H1 (cell line): ENCODE data around the gene POLDIP3. TPM values are rescaled to one million over a fixed set of nuclear protein-coding genes. Genes with fewer than 3 reads are reported as not detected.
"Not testable (repeated sequence)": the region's sequence is repeated elsewhere in the genome, so short reads cannot be mapped to it uniquely, and the experiment has no call there.

Source experiments
- CTCF ChIA-PET: fragments of 300-600 bp; sonication (Branson Sonifier 250); formaldehyde crosslinking; loops from one replicate; lab custom pipeline; 2021; ENCODE audit not compliant: partially characterized antibody; lab: Charles Lee
- POLR2A ChIA-PET: fragments of 300-600 bp; sonication (Branson Sonifier 250); formaldehyde crosslinking; loops from one replicate; lab custom pipeline; 2021; ENCODE audit warnings: inconsistent platforms; ENCODE audit not compliant: partially characterized antibody; lab: Charles Lee
- DNase-seq, 2 experiments: peaks; one replicate each; pipeline versions ENCODE4 v3.0.0 to v3.0.0-alpha.2; 2010 to 2022; ENCODE audit warnings: low spot score in 2 of 2, low read depth in 1 of 2, mixed read lengths in 1 of 2
- FAIRE-seq: peaks from 2 replicates; lab custom pipeline; 2011; peaks lifted over from hg19 to GRCh38; lab: Jason Lieb, UNC
- H2AFZ ChIP-seq: 2 replicates; pipeline ENCODE4 v1.8.1; 2012; ENCODE audit warnings: low read length, inconsistent platforms
- H2AK5ac ChIP-seq: 2 replicates; pipeline ENCODE4 v1.6.1; 2013; ENCODE audit warnings: low read depth, low read length
- H2BK120ac ChIP-seq: replicated peaks from 2 replicates; pipeline ENCODE3; 2013; ENCODE audit warnings: low read depth, low read length, inconsistent platforms
- H2BK12ac ChIP-seq: 2 replicates; pipeline ENCODE4 v1.6.1; 2013; ENCODE audit warnings: low read depth, low read length
- H2BK15ac ChIP-seq: 2 replicates; pipeline ENCODE4 v1.6.1; 2013; ENCODE audit warnings: low read length
- H2BK20ac ChIP-seq: 2 replicates; pipeline ENCODE4 v1.6.1; 2013; ENCODE audit warnings: low read length
- H2BK5ac ChIP-seq: 2 replicates; pipeline ENCODE4 v1.6.1; 2013; ENCODE audit warnings: low read depth, low read length
- H3K14ac ChIP-seq: 2 replicates; pipeline ENCODE4 v1.6.1; 2013; ENCODE audit warnings: inconsistent platforms; ENCODE audit not compliant: insufficient read length
- H3K18ac ChIP-seq: 2 replicates; pipeline ENCODE4 v1.6.1; 2013; ENCODE audit warnings: low read length; ENCODE audit errors: extremely low read depth
- H3K23ac ChIP-seq: 2 replicates; pipeline ENCODE4 v1.6.1; 2013; ENCODE audit warnings: inconsistent platforms; ENCODE audit not compliant: insufficient read length
- H3K23me2 ChIP-seq: 2 replicates; pipeline ENCODE4 v1.6.1; 2013; ENCODE audit warnings: low read depth, low read length
- H3K27ac ChIP-seq: 2 replicates; pipeline ENCODE4 v1.6.1; 2011; ENCODE audit warnings: low read depth, low read length, inconsistent platforms
- H3K27me3 ChIP-seq, 4 experiments: replicated peaks in 1 of 4; 1 replicate in 1 of 4; 2 replicates in 3 of 4; pipeline versions ENCODE4 v1.6.1 to v1.8.1; 2011 to 2013; ENCODE audit warnings: low read length in 3 of 4, mild to moderate bottlenecking in 3 of 4, inconsistent platforms in 2 of 4, mixed read lengths in 2 of 4, moderate library complexity in 1 of 4; ENCODE audit not compliant: control insufficient read depth in 3 of 4, insufficient read depth in 3 of 4; ENCODE audit errors: extremely low read depth in 1 of 4
- H3K36me3 ChIP-seq, 4 experiments: 2 replicates each; pipeline versions ENCODE4 v1.6.1 to v1.8.1; 2011 to 2013; ENCODE audit warnings: mild to moderate bottlenecking in 4 of 4, low read length in 3 of 4, moderate library complexity in 2 of 4, control low read depth in 1 of 4, inconsistent platforms in 1 of 4; ENCODE audit not compliant: insufficient read depth in 4 of 4, control insufficient read depth in 2 of 4
- H3K4ac ChIP-seq: replicated peaks from 2 replicates; pipeline ENCODE3; 2013; ENCODE audit warnings: low read length, low read depth, mixed read lengths, inconsistent platforms; ENCODE audit not compliant: insufficient read length
- H3K4me1 ChIP-seq, 4 experiments: replicated peaks in 1 of 4; 1 replicate in 1 of 4; 2 replicates in 3 of 4; pipeline versions ENCODE4 v1.6.1 to v1.8.1; 2011 to 2013; ENCODE audit warnings: low read length in 3 of 4, inconsistent platforms in 2 of 4, mixed read lengths in 1 of 4; ENCODE audit not compliant: insufficient read depth in 4 of 4, control insufficient read depth in 3 of 4
- H3K4me2 ChIP-seq, 2 experiments: 2 replicates each; pipeline versions ENCODE4 v1.6.1 to v1.8.1; 2011 to 2013; ENCODE audit warnings: low read depth in 2 of 2, low read length in 2 of 2, control low read depth in 1 of 2, inconsistent platforms in 1 of 2, mild to moderate bottlenecking in 1 of 2; ENCODE audit not compliant: insufficient read depth in 1 of 2
- H3K4me3 ChIP-seq, 4 experiments: fragments of 200-600, 300-600 bp in 1 of 4; sonication (generic), shearing (Covaris generic), sonication (Bioruptor Twin) in 1 of 4; 2 replicates each; pipeline versions ENCODE4 v1.5.1 to v1.8.1; 2011 to 2016; ENCODE audit warnings: low read length in 4 of 4, low read depth in 3 of 4, control low read depth in 2 of 4, inconsistent platforms in 2 of 4, mild to moderate bottlenecking in 2 of 4, mixed read lengths in 1 of 4, moderate library complexity in 1 of 4; ENCODE audit not compliant: insufficient read depth in 2 of 4; ENCODE audit errors: extremely low read depth in 1 of 4
- H3K56ac ChIP-seq: replicated peaks from 2 replicates; pipeline ENCODE3; 2013; ENCODE audit warnings: low read depth, mild to moderate bottlenecking, mixed read lengths, low read length, inconsistent platforms; ENCODE audit not compliant: insufficient read length
- H3K79me1 ChIP-seq: 2 replicates; pipeline ENCODE4 v1.6.1; 2013; ENCODE audit warnings: low read depth, low read length, control low read depth
- H3K79me2 ChIP-seq, 2 experiments: 2 replicates each; pipeline versions ENCODE4 v1.6.1 to v1.8.1; 2012 to 2013; ENCODE audit warnings: low read length in 2 of 2, mild to moderate bottlenecking in 2 of 2, inconsistent platforms in 1 of 2; ENCODE audit not compliant: insufficient read depth in 2 of 2, control insufficient read depth in 1 of 2
- H3K9ac ChIP-seq, 4 experiments: replicated peaks in 1 of 4; 1 replicate in 1 of 4; 2 replicates in 3 of 4; pipeline versions ENCODE4 v1.6.1 to v1.8.1; 2011 to 2013; ENCODE audit warnings: low read depth in 3 of 4, low read length in 3 of 4, control low read depth in 2 of 4, mild to moderate bottlenecking in 2 of 4, moderate library complexity in 2 of 4, inconsistent platforms in 1 of 4; ENCODE audit errors: extremely low read depth in 1 of 4
- H3K9me3 ChIP-seq, 2 experiments: 2 replicates each; pipeline versions ENCODE4 v1.6.1 to v1.8.1; 2012 to 2013; ENCODE audit warnings: mild to moderate bottlenecking in 2 of 2, moderate library complexity in 2 of 2, control low read depth in 1 of 2, inconsistent platforms in 1 of 2, low read depth in 1 of 2, low read length in 1 of 2, mixed read lengths in 1 of 2; ENCODE audit not compliant: insufficient read depth in 2 of 2
- H4K20me1 ChIP-seq, 2 experiments: replicated peaks in 1 of 2; 2 replicates each; pipeline versions ENCODE3 to v1.8.1; 2011 to 2013; ENCODE audit warnings: inconsistent platforms in 2 of 2, low read length in 2 of 2, mild to moderate bottlenecking in 1 of 2; ENCODE audit not compliant: insufficient read depth in 2 of 2, control insufficient read depth in 1 of 2
- H4K5ac ChIP-seq: 2 replicates; pipeline ENCODE4 v1.6.1; 2013; ENCODE audit warnings: low read length, low read depth, mixed read lengths, inconsistent platforms; ENCODE audit not compliant: insufficient read length
- H4K8ac ChIP-seq: 2 replicates; pipeline ENCODE4 v1.8.0; 2013; ENCODE audit warnings: mild to moderate bottlenecking, moderate library complexity, low read length, inconsistent platforms; ENCODE audit not compliant: insufficient read depth; ENCODE audit errors: extremely low read depth
- H4K91ac ChIP-seq: replicated peaks from 2 replicates; pipeline ENCODE3; 2013; ENCODE audit warnings: low read length, mixed read lengths, inconsistent platforms; ENCODE audit not compliant: insufficient read length
- POLR2A ChIP-seq, 2 experiments: IDR thresholded peaks; 1 replicate in 1 of 2; 2 replicates in 1 of 2; pipeline ENCODE4 v1.6.1; 2011; ENCODE audit warnings: low read depth in 2 of 2, low read length in 2 of 2, mild to moderate bottlenecking in 2 of 2; ENCODE audit errors: control extremely low read depth in 1 of 2
- WGBS, 2 experiments: shearing (Covaris generic) in 1 of 2; methylation state at CpG; one replicate each; pipeline versions ENCODE4 v1.1.6 to v1.1.7; 2013 to 2015; ENCODE audit warnings: low lambda C conversion rate in 2 of 2, mixed read lengths in 2 of 2, inconsistent platforms in 1 of 2, low coverage in 1 of 2, missing lambda C conversion rate in 1 of 2; ENCODE audit not compliant: insufficient replicate concordance in 2 of 2, insufficient coverage in 1 of 2, insufficient read length in 1 of 2; ENCODE audit errors: extremely low coverage in 1 of 2, missing lambda C conversion rate in 1 of 2; 5-methylcytosine and 5-hydroxymethylcytosine counted together
- polyA plus RNA-seq, 7 experiments: library from polyadenylated mRNA; depleted of rRNA in 3 of 7; stranded (reverse) in 5 of 7; unstranded in 2 of 7; fragments of >200 nt in 5 of 7; fragments of 200-250 nt in 2 of 7; gene quantifications; 1 replicate in 5 of 7; 2 replicates in 1 of 7; 4 replicates in 1 of 7; pipeline versions ENCODE4 v1.2.1 to v1.2.3, GENCODE V29; 2011 to 2013; ENCODE audit warnings: missing spikeins in 2 of 7, mixed read lengths in 2 of 7
- total RNA-seq: library from RNA; stranded (reverse); fragmentation: NEBNext Ultra II Directional; extraction: Animal tissue kit (Norgen Biotek cat#: 25700); gene quantifications from 2 replicates; pipeline ENCODE4 v1.2.1, GENCODE V29; 2021

The POLDIP3 gene
- total and polyA plus RNA-seq, 2 of the 8 experiments (the other 6 are each of a cell fraction or from before 2014, with no cell fraction given), result 43.5 to 84.6 TPM

GRCh38 chr22:42577141-42577540, 37.5 kb downstream of the POLDIP3 start:
- peaks cover 7 to 47% (median 26%) of the 10 kb centered on the region in 4 experiments; a peak in 7 of 8 replicates for H3K36me3 ChIP-seq
- H2BK120ac ChIP-seq, H4K5ac ChIP-seq, H3K4me1 ChIP-seq, DNase-seq, H3K18ac ChIP-seq, H3K27ac ChIP-seq, H2BK20ac ChIP-seq, H2BK15ac ChIP-seq, H2AK5ac ChIP-seq, H3K27me3 ChIP-seq, H4K20me1 ChIP-seq, H4K8ac ChIP-seq, CTCF ChIA-PET, H3K23ac ChIP-seq, H3K23me2 ChIP-seq, H3K14ac ChIP-seq, H3K56ac ChIP-seq, FAIRE-seq, H4K91ac ChIP-seq, H2BK5ac ChIP-seq, H3K9ac ChIP-seq, H2AFZ ChIP-seq, H3K79me2 ChIP-seq, H3K9me3 ChIP-seq, H3K79me1 ChIP-seq, H3K4me2 ChIP-seq, H2BK12ac ChIP-seq, H3K4ac ChIP-seq, H3K4me3 ChIP-seq: not testable (repeated sequence)
- POLR2A ChIA-PET, result interaction anchor here (0.6 to 2.5 kb wide), 5 partner anchors 8 to 38 kb away, joined by 3 to 13 read pairs (median 4); partner anchors contain the start of gene POLDIP3
- 94% methylated on average over 8 of the region's 9 CpGs; no CpG with 5 or more reads in 1 of the 2 experiments for WGBS, 2 experiments
- 0 out of 3 replicates have a peak, but pooled peaks of 1 of the 2 experiments have one; percentile 8 for TF ChIP-seq POLR2A (IDR thresholded peaks at IDR 0.05; ENCODE audit: control extremely low read depth in 1 of 2, low read depth in 2 of 2, low read length in 2 of 2)
